HEK293 (cell line): Measurements from ENCODE around the gene FOXM1.

Experiments
- CTCF ChIP-seq: fragments of 450-650 bp; formaldehyde crosslinking; IDR thresholded peaks from 2 replicates; pipeline ENCODE4 v1.5.1; 2016; ENCODE audit warnings: missing biosample characterization, missing genetic modification characterization
- PATZ1 ChIP-seq: fragments of 450-650 bp; formaldehyde crosslinking; IDR thresholded peaks from 2 replicates; pipeline ENCODE4 v1.5.1; 2016; ENCODE audit warnings: missing biosample characterization, missing genetic modification characterization
- TCF7L2 ChIP-seq: IDR thresholded peaks from 2 replicates; pipeline ENCODE4 v1.6.1; 2011; ENCODE audit warnings: low read depth, mild to moderate bottlenecking, inconsistent platforms, low read length, moderate library complexity, borderline replicate concordance
- TSHZ1 ChIP-seq: fragments of 450-650 bp; formaldehyde crosslinking; IDR thresholded peaks from 2 replicates; pipeline ENCODE4 v1.5.1; 2016; ENCODE audit warnings: missing biosample characterization, missing genetic modification characterization, borderline replicate concordance
- ZBTB1 ChIP-seq: fragments of 450-650 bp; formaldehyde crosslinking; IDR thresholded peaks from 2 replicates; pipeline ENCODE4 v1.5.1; 2016; ENCODE audit warnings: missing biosample characterization, missing genetic modification characterization
- ZBTB21 ChIP-seq: fragments of 450-650 bp; formaldehyde crosslinking; IDR thresholded peaks from 2 replicates; pipeline ENCODE4 v1.5.1; 2017; ENCODE audit warnings: missing biosample characterization, missing genetic modification characterization
- ZFP3 ChIP-seq: fragments of 450-650 bp; formaldehyde crosslinking; IDR thresholded peaks from 2 replicates; pipeline ENCODE4 v1.5.1; 2016; ENCODE audit warnings: low read depth, missing biosample characterization, missing genetic modification characterization
- ZFP69B ChIP-seq: fragments of 450-650 bp; formaldehyde crosslinking; IDR thresholded peaks from 2 replicates; pipeline ENCODE4 v1.5.1; 2016; ENCODE audit warnings: missing biosample characterization, missing genetic modification characterization
- ZNF302 ChIP-seq: fragments of 450-650 bp; formaldehyde crosslinking; IDR thresholded peaks from 2 replicates; pipeline ENCODE4 v1.5.1; 2016; ENCODE audit warnings: missing biosample characterization, missing genetic modification characterization, low read depth
- ZNF391 ChIP-seq: fragments of 450-650 bp; formaldehyde crosslinking; IDR thresholded peaks from 2 replicates; pipeline ENCODE4 v1.5.1; 2016; ENCODE audit warnings: low read depth, missing biosample characterization, missing genetic modification characterization, borderline replicate concordance
- ZNF677 ChIP-seq: fragments of 450-650 bp; IDR thresholded peaks from 2 replicates; pipeline ENCODE4 v1.5.0; 2018; ENCODE audit warnings: missing biosample characterization, mild to moderate bottlenecking, missing genetic modification characterization, moderate library complexity
- ZNF707 ChIP-seq: fragments of 450-650 bp; formaldehyde crosslinking; IDR thresholded peaks from 2 replicates; pipeline ENCODE4 v1.5.1; 2016; ENCODE audit warnings: missing biosample characterization, missing genetic modification characterization
- TF ChIP-seq, protein P1 (sequence below): fragments of 450-650 bp; formaldehyde crosslinking; IDR thresholded peaks from 2 replicates; pipeline ENCODE4 v1.5.1; 2016; ENCODE audit warnings: missing biosample characterization, missing genetic modification characterization

DNA sequence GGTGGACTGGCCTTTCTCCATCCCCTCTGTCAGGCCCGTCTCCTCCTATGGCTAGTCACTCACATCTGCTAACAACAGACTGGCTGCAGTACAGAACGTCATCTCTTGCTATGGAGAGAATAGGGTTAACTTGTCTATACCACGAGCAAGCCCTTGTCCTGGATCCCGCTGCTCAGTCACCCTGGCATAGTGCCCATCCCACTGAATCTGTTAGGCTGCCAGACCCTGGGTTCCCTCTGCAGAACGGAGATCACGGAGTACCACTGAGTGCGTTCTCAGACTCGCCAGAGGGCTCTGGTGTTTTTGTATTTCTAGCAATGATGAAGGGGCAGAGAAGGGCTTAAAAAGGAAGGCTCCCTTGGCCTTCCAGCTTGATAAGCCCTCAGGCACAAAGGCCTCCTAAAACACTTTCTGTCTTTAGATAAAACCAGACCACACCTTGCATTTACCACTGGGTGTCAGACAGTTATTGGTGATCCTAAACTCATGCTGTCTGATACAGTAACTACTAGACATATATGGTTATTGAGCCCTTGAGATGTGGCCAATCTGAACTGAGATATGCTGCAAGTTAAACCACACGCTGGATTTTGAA lies 35.8 kb downstream of the FOXM1 start:
- TF ChIP-seq ZNF391 (tag by site-specific recombination): no peak
- TF ChIP-seq ZFP3: no peak
- no peak for TF ChIP-seq CTCF (tag by site-specific recombination)
- TF ChIP-seq ZBTB21: no peak
- TF ChIP-seq, protein P1, sequence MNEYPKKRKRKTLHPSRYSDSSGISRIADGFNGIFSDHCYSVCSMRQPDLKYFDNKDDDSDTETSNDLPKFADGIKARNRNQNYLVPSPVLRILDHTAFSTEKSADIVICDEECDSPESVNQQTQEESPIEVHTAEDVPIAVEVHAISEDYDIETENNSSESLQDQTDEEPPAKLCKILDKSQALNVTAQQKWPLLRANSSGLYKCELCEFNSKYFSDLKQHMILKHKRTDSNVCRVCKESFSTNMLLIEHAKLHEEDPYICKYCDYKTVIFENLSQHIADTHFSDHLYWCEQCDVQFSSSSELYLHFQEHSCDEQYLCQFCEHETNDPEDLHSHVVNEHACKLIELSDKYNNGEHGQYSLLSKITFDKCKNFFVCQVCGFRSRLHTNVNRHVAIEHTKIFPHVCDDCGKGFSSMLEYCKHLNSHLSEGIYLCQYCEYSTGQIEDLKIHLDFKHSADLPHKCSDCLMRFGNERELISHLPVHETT (tag by site-specific recombination): no peak
- no peak for TF ChIP-seq PATZ1 (tag by site-specific recombination)
- no peak for TF ChIP-seq ZFP69B
- TF ChIP-seq ZNF677 (tag by site-specific recombination): no peak
- TF ChIP-seq TCF7L2: no peak
- TF ChIP-seq ZNF707 (tag by site-specific recombination): no peak
- no peak for TF ChIP-seq TSHZ1 (tag by site-specific recombination)
- TF ChIP-seq ZBTB1 (tag by site-specific recombination): no peak
- no peak for TF ChIP-seq ZNF302 (tag by site-specific recombination)
